GM18502 (cell line): ENCODE data around the gene KLF6.
"Not testable (repeated sequence)": the region's sequence is repeated elsewhere in the genome, so short reads cannot be mapped to it uniquely, and the experiment has no call there.

Source experiments
- ATAC-seq: cut with Tn5 transposase; IDR thresholded peaks from one replicate; pipeline ENCODE4 v1.9.1; 2021; ENCODE audit warnings: mild to moderate bottlenecking; ENCODE audit not compliant: unreplicated experiment, poor library complexity

Gene KLF6

DNA sequence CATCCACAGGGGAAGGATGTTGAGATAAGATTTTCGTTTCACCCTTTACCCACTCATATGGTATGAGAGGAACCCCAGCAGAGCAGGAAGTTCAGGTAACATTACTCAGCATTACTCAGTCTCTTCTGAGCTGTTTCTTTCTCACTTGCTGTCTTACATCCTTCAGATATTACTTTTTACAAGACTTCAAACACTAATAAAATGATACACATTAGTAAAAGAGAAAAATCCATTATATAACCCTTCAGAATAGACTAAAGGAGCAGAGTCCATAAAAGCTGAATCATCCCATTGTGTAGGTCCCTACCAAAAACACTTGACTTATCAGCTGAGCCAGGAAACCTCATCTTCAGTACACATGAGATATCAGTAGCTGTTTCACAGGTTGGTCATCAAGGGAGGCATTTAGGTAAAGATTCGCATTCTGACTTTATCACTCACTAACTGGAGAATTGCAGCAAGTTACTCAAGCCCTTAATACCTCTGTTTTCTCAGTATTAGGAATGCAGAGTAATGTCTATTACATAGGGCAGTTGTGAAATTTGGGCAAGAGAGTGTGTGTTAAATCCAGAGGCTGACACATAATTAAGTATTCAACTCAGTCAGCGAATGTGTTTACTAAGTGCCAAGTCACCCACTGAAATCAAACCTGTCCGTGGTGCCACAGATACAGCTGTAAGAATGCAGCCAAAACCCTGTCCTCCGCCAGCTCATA lies 44.7 kb downstream of the KLF6 start:
- ATAC-seq, result peak; percentile 86

DNA sequence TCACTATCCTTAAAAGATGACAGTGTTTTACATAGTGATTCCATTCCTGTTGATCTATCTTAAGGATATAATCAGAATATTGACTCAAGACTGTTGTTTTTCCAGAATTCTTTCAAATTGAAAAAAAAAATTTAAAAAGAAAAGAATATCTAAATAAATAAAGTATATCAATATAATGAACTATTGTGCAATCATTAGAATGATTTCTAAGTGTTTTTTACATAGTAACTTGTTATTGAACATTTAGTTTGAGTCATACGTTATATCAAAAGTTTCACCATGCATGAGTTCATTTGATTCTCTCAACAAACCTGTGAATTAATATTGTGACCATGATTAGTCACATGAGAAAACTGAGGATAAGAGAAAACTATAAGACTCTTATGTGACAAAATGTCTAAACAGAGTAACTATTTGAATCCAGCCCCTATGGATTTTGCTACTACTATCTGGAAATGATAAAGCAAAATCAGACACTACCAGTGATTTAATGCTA lies 46.1 kb downstream of the KLF6 start:
- no peak for ATAC-seq

DNA sequence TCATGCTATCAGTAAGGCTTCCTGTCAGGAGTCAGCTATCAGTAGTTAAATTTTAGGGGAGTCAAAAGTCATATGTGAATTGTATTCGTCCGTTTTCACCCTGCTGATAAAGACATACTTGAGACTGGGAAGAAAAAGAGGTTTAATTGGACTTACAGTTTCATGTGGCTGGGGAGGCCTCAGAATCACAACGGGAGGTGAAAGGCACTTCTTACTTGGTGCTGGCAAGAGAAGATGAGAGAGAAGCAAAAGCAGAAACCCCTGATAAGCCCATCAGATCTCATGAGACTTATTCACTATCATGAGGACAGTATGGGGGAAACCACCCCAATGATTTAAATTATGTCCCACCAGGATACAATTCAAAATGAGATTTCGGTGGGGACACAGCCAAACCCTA lies 47.1 kb downstream of the KLF6 start:
- ATAC-seq, result no peak

DNA sequence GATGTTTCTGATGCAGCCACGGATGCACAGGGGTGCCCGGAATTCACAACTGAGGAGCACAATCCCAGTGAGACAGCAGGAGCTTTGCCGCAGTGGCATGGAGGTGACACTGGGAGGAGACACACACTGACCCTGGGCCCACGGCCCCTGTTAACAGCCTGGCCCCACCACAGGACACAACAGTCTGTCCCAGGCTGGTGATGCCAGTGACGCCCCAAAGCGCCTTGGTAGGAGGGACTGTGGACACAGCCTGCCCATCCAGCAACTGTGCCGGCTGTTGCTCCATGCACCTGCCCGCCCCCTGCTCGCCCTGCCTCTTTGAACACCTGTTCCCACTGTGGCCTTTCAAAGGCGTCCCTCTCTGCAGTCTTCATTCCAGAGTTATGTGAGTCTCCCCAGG lies 49.8 kb downstream of the KLF6 start:
- ATAC-seq, result no peak

DNA sequence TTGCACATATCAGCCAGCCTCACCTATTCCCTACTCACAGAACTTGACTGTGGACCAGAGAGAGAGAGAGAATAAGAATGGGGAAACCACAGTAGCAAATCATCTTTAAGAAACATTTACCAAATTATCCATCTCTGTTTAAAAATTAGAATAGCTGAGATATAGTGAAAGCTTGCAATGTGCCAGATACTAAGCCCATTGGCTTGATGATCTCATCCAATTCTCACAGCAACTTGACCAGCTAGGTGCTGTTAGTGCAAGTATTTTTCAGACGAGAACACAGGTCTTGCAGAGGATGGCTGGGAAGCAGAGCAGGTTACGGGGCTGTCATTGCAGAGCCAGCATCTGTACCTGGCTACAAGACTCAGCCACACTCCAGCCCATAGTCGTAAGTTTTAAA lies 50.9 kb downstream of the KLF6 start:
- ATAC-seq, result no peak

DNA sequence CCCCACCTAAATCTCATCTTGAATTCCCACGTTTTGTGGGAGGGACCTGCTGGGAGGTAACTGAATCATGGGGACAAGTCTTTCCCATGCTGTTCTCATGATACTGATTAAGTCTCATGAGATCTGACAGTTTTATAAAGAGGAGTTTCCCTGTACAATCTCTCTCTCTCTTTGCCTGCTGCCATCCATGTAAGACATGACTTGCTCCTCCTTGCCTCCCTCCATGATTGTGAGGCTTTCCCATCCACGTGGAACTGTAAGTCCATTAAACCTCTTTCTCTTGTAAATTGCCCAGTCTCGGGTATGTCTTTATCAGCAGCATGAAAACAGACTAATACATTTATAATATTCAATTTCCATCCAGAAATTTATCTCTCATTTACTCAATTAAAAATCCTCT lies 52.8 kb downstream of the KLF6 start:
- not testable (repeated sequence) for ATAC-seq

DNA sequence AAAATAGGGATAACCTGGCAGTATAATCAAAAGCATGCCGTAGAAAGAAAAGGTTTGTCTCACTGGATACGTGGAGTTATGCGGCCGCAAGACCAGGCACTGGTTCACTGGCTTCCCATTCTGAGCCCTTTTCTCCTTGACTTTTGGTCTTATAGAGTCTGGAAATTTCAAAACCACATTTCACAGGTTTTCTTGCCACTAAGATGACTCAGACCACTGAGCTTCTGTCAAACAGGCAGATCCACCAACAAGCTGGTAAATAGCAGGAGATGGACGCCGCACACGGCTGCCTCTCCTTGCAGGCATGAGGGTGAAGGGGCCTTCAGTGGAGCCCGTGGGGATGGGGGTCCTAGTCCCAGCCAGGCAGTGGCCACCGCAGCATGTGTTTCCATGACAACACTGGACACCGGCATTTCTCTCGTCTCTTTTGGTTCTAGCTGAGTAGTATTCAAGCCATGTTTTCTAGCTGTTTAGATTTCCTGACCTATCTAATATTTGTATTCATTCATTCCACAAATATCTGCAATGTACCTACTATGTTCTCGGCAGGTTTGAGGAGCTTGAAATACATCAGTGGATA lies 55.5 kb downstream of the KLF6 start:
- ATAC-seq, result no peak

DNA sequence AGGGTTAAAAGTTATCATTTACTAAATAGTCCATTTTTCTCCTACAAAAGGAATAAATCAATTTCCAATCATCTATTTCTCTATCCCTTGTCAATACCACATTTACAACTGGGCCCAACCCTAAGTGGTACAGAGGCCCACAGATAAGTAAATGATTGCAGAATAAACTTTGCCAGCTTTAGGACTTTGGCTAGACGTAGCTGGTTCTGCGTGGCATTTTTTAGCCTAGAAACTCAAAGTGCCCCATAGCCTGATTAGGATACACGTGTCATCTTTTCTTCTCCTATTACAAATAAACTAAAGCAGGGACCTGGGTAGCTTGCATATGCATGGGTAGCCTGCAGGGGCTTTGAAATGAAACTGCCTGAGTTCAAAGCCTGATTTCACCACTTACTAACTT lies 56.4 kb downstream of the KLF6 start:
- ATAC-seq, result no peak

DNA sequence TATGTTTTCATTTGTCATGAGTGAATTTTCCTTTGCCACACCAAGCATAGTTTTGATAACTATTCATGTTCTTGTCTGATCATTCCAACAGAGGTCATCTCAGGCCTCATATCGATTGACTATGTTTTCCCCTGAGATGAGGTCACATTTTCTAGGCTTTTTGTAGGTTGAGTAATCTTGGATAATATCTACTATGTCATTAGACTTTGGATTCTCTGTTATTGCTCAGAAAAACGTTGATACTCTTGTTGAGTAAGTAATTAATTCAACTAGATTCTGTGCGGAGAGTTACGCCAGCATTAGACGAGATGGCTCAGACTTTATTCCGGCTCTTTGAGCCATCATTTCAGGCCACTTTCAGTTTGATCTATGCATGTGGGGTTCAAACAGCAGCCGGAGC lies 57.7 kb downstream of the KLF6 start:
- no peak for ATAC-seq
